GM21723 (cell line): ENCODE results near the gene RANBP10.

Experiments
- ATAC-seq: cut with Tn5 transposase; IDR thresholded peaks from one replicate; pipeline ENCODE4 v1.9.1; 2021; ENCODE audit warnings: mild to moderate bottlenecking, moderate library complexity; ENCODE audit not compliant: unreplicated experiment

RANBP10 gene

DNA sequence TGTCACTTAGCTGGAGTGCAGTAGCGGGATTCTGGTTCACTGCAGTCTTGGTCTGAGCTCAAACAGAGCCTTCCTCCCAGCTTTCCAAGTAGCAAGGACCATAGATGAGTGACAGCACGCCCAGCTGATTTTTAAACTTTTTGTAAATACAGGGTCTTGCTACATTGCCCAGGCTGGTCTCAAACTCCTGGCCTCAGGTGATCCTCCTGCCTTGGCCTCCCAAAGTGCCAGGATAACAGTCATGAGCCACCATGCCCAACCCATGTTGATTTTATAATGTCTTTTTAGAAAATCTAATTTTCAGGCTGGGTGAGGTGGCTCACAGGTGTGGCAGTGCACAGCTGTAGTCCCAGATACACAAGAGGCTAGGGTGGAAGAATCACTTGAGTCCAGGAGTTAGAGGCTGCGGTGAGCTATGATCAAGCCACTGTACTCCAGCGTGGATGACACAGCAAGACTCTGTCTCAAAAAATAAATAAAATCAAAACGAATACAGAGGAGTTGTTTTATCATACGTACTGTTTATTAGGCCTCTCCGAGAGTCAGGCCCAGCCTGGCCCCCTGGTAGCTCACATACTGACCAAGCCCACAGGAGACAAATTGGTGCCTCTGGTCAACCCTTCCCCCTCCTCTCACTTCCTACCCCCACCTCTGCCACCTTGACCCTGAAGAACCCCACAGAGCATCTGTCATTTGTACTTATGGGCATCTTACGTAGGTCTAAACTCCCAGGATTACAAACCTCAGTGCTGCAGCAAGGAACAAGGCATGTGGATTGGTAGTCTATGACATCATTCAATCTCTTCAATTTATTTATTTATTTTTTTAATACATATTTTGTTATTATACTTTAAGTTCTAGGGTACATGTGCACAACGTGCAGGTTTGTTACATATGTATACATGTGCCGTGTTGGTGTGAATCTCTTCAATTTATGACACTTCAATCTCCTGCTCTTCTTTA lies 126.1 kb downstream of the RANBP10 start:
- no peak for ATAC-seq

GRCh38 chr16:67678354-67679023 lies 127.9 kb downstream of the RANBP10 start:
- no peak for ATAC-seq

GRCh38 chr16:67677712-67678111 lies 128.6 kb downstream of the RANBP10 start:
- no peak for ATAC-seq

DNA sequence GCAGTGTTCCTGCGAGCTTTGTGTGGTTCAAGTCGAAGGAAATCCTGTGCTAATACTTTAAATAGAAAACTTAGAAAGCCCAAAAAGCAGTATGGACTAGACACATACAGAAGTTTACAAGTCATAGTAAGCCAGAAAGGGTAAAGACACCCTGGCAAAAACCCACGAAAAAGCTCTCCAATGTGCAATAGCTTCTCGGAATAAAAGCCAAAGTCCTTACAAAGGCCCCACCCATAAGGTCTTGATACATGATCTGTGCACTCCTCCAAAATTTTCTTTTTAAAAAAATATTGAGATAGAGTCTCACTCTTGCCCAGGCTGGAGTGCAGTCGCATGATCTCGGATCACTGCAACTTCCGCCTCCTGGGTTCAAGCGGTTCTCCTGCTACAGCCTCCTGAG lies 129.4 kb downstream of the RANBP10 start:
- ATAC-seq, result no peak

DNA sequence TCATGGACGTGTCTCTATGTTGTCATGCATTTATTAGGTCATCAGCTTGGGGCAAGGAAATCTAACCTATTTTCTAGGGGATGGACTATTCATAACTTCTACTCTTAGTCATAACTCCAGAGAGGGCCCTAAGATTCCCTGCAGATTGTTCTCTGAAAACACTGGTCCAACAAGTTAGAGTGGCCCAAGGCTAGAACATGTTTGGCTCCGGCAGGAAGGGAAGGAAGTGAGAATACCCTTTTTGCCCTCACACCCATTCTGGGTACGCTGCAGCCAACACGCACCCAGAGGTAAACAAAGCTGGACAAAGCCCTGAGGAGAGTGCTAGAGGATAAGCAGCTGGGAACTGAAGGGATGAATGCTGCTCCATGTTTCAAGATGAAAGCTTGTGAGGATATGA lies 129.8 kb downstream of the RANBP10 start:
- no peak for ATAC-seq

GRCh38 chr16:67675999-67676398 lies 130.4 kb downstream of the RANBP10 start:
- no peak for ATAC-seq

- ATAC-seq, result no peak
These were observed 130.8 kb downstream of the RANBP10 start for GRCh38 chr16:67675579-67675935.

DNA sequence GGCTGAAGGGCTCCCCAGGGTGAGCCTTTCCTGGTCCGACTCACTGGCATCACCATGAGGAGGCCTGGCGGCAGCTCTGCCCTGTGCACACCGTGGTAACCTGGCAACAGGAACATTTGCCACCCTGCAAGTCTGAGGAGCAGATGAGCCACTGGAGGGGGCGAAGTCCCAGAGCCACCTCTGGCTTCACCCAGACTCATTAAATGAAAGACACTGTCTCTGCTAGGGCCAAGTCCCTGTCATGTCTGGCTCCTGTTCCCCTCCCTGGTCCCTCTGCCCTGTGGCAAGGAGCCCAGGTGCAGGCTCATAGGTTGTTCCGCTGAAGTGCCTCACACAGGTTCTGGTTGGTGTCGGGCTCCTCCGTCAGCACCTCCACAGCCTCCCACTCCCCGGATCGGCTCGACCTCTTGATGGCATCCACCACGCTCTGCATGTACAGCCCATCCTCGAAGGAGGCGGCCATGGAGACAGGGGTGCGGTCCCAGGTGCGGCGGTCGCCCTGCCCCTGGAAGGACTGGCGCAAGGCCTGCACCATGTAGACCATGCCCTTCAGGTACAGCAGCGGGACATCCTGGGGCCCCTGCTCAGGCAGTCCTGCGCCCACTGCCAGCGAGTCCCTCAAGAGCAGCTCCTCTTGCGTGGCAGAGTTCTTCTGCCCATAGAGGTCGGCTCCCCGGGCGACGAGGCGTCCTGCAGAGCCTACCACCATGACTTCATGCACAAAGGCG lies 131.3 kb downstream of the RANBP10 start:
- no peak for ATAC-seq

- ATAC-seq, result no peak
These were observed 132.4 kb downstream of the RANBP10 start for GRCh38 chr16:67673712-67674580.
